ENCODE measurements around the gene WTAP.
"Not testable (repeated sequence)": the region's sequence is repeated elsewhere in the genome, so short reads cannot be mapped to it uniquely, and the experiment has no call there.

WTAP gene

DNA sequence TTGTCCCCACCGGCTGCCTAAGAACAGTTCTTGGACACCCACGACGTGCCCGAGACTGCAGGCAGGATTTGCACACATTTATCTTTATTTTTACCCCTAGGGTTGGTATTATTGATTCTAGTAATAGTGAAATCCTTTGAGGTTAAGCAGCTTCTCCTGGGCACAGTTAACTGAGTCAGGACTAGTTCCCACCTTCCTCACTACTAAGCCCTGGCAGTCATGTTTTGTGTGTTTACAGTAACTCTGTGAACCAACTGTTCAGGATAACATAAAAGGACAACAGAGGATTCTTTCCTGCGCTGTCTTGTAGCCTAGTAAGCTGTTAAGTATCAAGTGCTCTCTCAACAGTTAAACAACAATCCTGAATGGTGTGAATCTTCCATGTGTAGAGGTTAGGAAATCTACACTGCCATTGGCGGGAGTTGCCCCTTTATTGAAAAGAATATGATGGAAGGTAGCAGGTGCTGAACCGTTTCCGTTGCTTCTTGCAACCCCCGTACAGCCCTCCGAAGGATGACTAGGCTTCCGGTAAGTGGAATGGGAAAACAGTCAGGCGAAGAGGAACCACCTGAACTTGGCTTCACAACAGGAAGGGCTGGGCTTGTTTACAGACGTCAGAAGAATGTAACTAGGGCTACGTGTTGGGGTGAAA is 33.3 kb upstream of the WTAP start:
- no peak for DNase-seq

DNA sequence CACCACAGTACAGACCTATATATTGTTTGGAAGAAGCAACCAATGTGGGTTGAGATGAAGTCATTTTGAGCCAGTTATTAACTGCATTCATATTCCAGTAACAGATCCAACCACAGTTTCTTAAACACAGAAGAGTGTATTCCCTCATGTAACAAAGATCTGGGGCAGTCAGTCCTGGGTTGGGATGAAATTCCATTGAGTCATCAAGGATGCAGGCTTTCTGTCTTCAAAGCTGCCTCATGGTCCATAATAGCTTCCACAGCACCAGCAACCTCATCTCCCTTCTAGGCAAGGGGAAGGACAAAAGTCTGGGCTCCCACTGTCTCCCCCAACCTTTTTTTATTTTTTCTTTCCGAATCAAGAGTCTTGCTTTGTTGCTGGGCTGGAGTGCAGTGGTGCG is 31.3 kb upstream of the WTAP start:
- DNase-seq, result no peak

GRCh38 chr6:159700970-159701369 is 26.3 kb upstream of the WTAP start:
- DNase-seq, result no peak

- no peak for DNase-seq
Observed at GRCh38 chr6:159701413-159701999, 25.8 kb upstream of the WTAP start.

- DNase-seq, result not testable (repeated sequence)
Observed at GRCh38 chr6:159710603-159711002, 16.7 kb upstream of the WTAP start.

- DNase-seq, result not testable (repeated sequence)
Observed at GRCh38 chr6:159712389-159712788, 14.9 kb upstream of the WTAP start.

- no peak for DNase-seq
Observed at GRCh38 chr6:159713984-159714383, 13.3 kb upstream of the WTAP start.

- DNase-seq, result no peak
Observed at GRCh38 chr6:159714404-159714803, 12.9 kb upstream of the WTAP start.

- no peak for DNase-seq
Observed at GRCh38 chr6:159715166-159715565, 12.1 kb upstream of the WTAP start.

DNA sequence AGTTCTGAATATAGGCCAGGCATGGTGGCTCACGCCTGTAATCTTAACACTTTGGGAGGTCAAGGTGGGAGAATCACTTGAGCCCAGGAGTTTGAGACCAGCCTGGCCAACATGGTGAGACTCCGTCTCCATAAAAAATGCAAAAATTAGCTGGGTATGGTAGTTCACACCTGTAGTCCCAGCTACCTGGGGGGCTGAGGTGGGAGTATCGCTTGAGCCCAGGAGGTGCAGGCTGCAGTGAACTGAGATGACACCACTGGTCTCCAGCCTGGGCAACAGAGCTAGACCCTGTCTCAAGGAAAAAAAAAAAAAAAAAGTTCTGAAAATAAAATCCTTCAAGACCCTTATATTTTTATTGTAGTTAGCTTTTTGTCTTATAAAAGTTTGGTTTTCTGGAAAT is 11.7 kb upstream of the WTAP start:
- DNase-seq, result no peak

DNA sequence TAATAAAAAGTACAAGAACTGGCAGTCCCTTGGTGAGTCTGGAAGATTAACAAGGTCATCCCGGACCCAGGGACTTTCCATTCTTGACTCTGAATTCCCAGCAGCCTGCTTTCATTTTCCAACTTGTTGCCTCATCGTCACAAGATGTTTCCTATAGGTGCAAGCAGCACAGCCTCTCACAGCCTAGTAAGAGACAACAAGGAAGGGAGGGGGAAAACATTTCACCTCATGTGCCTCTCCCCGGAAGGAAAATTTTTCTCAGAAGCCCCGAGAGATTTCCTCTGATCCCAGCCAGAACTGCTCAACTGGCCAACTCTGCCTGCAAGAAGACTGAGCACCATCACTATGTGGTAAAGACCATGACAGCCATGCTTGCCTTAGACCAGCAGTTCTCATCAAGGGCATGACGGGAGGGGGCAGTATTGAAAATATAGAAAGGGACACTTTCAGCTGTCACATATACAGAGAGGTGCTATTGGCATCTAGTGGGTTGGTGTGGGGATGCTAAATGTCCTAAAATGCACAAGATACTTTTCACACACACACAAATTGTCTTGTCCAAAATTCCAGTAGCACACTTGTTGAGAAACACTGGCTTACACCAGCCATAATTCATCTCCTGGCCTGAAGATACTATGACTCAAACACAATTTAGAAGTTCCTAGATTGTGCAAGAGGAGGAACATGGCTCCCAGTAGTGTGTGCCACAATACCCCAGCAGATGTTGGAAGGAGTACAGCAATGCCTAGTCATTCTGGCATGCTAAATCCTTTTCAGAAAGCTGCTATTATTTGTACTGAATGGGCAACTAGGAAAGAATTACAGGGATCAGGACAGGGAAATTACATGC is 10.8 kb upstream of the WTAP start:
- no peak for DNase-seq

- no peak for DNase-seq
Observed at GRCh38 chr6:159718634-159719033, 8.7 kb upstream of the WTAP start.

- DNase-seq, result no peak
Observed at GRCh38 chr6:159719287-159719686, 8.0 kb upstream of the WTAP start.

DNA sequence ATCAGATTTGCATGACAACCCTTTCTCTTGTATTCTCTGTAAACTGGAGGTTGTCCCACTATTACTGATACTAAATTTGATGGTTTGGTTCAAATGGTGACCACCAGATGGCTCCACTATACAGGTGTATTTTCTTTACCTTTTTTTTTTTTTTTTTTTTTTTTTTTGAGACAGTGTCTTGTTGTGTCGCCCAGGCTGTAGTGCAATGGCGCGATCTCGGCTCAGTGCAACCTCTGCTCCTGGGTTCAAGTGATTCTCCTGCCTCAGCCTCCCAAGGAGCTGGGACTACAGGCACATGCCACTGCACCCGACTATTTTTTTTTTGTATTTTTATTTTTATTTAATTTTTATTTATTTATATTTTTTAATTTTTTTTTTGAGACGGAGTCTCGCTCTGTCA is 6.6 kb upstream of the WTAP start:
- no peak for DNase-seq

DNA sequence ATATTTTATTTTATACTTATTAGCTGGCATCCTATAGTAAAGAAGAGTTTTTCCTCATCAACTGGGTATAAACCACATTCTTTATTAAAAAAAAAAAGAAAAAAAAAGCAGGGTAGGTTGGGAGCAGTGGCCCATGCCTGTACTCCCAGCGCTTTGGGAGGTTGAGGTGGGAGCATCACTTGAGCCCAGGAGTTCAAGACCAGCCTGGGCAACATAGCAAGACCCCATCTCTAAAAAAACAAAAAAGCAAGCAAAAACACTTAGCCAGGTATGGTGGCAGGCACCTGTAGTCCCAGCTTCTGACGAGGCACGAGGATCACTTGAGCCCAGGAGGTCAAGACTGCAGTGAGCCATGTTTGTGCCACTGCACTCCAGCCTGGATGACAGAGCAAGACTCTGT is 5.3 kb upstream of the WTAP start:
- DNase-seq, result not testable (repeated sequence)

GRCh38 chr6:159722655-159723054 is 4.7 kb upstream of the WTAP start:
- DNase-seq, result no peak

DNA sequence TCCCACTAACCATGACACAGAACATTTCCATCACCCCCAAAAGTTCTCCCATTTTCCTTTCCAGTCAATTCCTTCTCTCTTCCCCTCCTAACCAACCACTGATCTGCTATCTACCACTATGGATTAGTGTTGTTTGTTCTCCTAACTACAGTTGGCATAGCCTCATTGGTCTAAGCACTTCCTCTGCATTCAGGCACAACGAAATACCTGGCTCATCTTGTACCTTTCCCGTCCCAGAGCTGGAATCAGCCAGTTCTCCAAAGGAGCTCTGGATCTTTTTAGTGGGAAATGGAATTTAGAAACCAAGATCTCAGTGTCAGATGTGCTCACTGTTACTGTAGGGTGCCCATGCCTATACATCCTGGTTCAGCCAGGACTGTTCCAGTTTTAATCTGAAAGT is 4.0 kb upstream of the WTAP start:
- no peak for DNase-seq

- DNase-seq, result no peak
Observed at GRCh38 chr6:159724778-159725177, 2.5 kb upstream of the WTAP start.

GRCh38 chr6:159725208-159725607 is 2.1 kb upstream of the WTAP start:
- DNase-seq, result not testable (repeated sequence)

- DNase-seq, result peak; percentile 47
Observed at GRCh38 chr6:159726255-159726917, 920 bp upstream of the WTAP start.

DNA sequence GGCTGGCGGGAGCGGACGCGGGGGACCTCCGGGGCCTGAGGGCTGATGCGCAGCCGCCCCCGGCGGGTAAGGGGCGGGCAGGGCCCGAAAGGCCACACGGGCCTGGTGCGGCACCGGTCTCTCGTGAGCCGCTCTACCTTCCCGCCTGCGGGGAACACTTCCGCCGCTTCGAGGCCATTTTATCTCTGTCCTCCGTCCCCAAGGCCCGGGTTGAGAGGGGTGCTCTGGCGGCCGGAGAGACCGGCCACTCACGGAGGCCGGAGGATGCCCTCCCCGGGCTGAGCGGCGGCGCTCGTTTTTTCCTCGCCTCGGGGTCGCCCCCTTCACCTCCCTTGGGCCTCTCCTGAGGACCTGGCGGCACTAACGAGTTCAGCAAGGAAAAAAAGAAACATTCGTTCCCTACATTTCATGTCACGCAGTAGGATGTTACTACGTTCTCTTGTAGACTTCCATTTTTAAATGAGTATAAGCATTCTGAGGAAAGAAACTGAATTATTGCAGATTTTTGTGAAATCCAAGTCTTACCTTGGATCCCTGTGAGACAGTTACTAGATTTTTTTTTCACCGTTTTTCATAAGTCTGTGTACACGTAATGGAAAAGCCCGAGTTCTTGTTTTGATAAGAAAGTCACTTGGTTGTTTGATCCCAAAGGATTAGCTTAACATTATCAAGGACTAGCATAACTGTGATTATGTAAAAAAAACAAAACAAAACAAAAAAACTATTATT is 575 bp downstream of the WTAP start:
- peak; percentile 17 for DNase-seq

GRCh38 chr6:159728531-159728964 is 1.2 kb downstream of the WTAP start:
- DNase-seq, result no peak

All from COR-L47 (cell line).